ENCODE results near the gene RASAL2.
"Not testable (repeated sequence)": the region's sequence is repeated elsewhere in the genome, so short reads cannot be mapped to it uniquely, and the experiment has no call there.

RASAL2 gene

GRCh38 chr1:178498896-178499675 is 405.2 kb downstream of the RASAL2 start:
- DNase-seq = no peak

GRCh38 chr1:178500091-178500770 is 406.3 kb downstream of the RASAL2 start:
- DNase-seq = no peak

- no peak for DNase-seq
Observed at GRCh38 chr1:178500936-178501554, 407.1 kb downstream of the RASAL2 start.

GRCh38 chr1:178501705-178502329 is 407.9 kb downstream of the RASAL2 start:
- peak; percentile 80 for DNase-seq

- DNase-seq = no peak
Observed at GRCh38 chr1:178502330-178502714, 408.4 kb downstream of the RASAL2 start.

GRCh38 chr1:178502856-178503255 is 409.0 kb downstream of the RASAL2 start:
- no peak for DNase-seq

- not testable (repeated sequence) for DNase-seq
Observed at GRCh38 chr1:178503316-178503715, 409.4 kb downstream of the RASAL2 start.

- DNase-seq = no peak
Observed at GRCh38 chr1:178503849-178504248, 409.9 kb downstream of the RASAL2 start.

GRCh38 chr1:178504286-178504685 is 410.4 kb downstream of the RASAL2 start:
- no peak for DNase-seq

- DNase-seq = no peak
Observed at GRCh38 chr1:178506177-178506576, 412.3 kb downstream of the RASAL2 start.

- no peak for DNase-seq
Observed at GRCh38 chr1:178506669-178507068, 412.8 kb downstream of the RASAL2 start.

GRCh38 chr1:178509414-178510007 is 415.6 kb downstream of the RASAL2 start:
- no peak for DNase-seq

- no peak for DNase-seq
Observed at GRCh38 chr1:178510155-178510554, 416.3 kb downstream of the RASAL2 start.

- no peak for DNase-seq
Observed at GRCh38 chr1:178512566-178513277, 418.8 kb downstream of the RASAL2 start, which contains the start of gene TEX35. TSS of gene TEX35 (plus strand) at chr1:178513109. CDS start at chr1:178513189, 80 bp downstream.

GRCh38 chr1:178513278-178513983 is 419.5 kb downstream of the RASAL2 start:
- no peak for DNase-seq

- no peak for DNase-seq
Observed at GRCh38 chr1:178516110-178516509, 422.2 kb downstream of the RASAL2 start.

- no peak for DNase-seq
Observed at GRCh38 chr1:178518894-178519293, 425.0 kb downstream of the RASAL2 start.

GRCh38 chr1:178520803-178521202 is 426.9 kb downstream of the RASAL2 start:
- DNase-seq = no peak

- DNase-seq = no peak
Observed at GRCh38 chr1:178521241-178521640, 427.3 kb downstream of the RASAL2 start.

GRCh38 chr1:178527117-178527516 is 433.2 kb downstream of the RASAL2 start:
- DNase-seq = no peak

- no peak for DNase-seq
Observed at GRCh38 chr1:178528228-178528952, 434.5 kb downstream of the RASAL2 start.
